Loucy (cell line): ENCODE data around the gene ALPL.

Source experiments
- H2AFZ ChIP-seq: fragments of 200-600 bp; sonication (generic); 2 replicates; pipeline ENCODE4 v1.6.0; 2016; ENCODE audit warnings: antibody characterized with exemption, mild to moderate bottlenecking, low read length, moderate library complexity
- H3F3A ChIP-seq: fragments of 200-600 bp; 2 replicates; pipeline ENCODE4 v1.6.0; 2016; ENCODE audit warnings: antibody characterized with exemption, low read depth, mild to moderate bottlenecking
- H3K27me3 ChIP-seq: fragments of 200-600 bp; sonication (generic); 2 replicates; pipeline ENCODE4 v1.6.1; 2014; ENCODE audit warnings: low read length, mild to moderate bottlenecking; ENCODE audit not compliant: insufficient read depth, poor library complexity, severe bottlenecking
- H3K36me3 ChIP-seq: fragments of 200-600 bp; sonication (generic); 2 replicates; pipeline ENCODE4 v1.6.1; 2016; ENCODE audit warnings: low read length; ENCODE audit not compliant: insufficient read depth
- H3K4me1 ChIP-seq: fragments of 200-600 bp; sonication (generic); 2 replicates; pipeline ENCODE4 v1.5.1; 2014; ENCODE audit warnings: low read length, mild to moderate bottlenecking; ENCODE audit not compliant: insufficient read depth, poor library complexity, severe bottlenecking
- H3K4me2 ChIP-seq: fragments of 200-600 bp; sonication (generic); 2 replicates; pipeline ENCODE4 v1.6.0; 2014; ENCODE audit warnings: antibody characterized with exemption, low read length, low read depth, mild to moderate bottlenecking; ENCODE audit not compliant: poor library complexity, severe bottlenecking
- H3K4me3 ChIP-seq: fragments of 200-600 bp; sonication (generic); 2 replicates; pipeline ENCODE4 v1.5.1; 2014; ENCODE audit warnings: low read length, mild to moderate bottlenecking, mixed read lengths; ENCODE audit not compliant: poor library complexity, severe bottlenecking
- H3K79me2 ChIP-seq: fragments of 200-600 bp; sonication (generic); 2 replicates; pipeline ENCODE4 v1.6.1; 2014; ENCODE audit warnings: low read length; ENCODE audit not compliant: insufficient read depth
- H3K9ac ChIP-seq: fragments of 200-600 bp; sonication (generic); 2 replicates; pipeline ENCODE4 v1.6.0; 2014; ENCODE audit warnings: mild to moderate bottlenecking, low read depth, low read length, moderate library complexity; ENCODE audit not compliant: poor library complexity, severe bottlenecking
- H3K9me2 ChIP-seq: fragments of 200-600 bp; sonication (generic); replicated peaks from 2 replicates; pipeline ENCODE4 v1.6.1; 2016; ENCODE audit warnings: low read depth, low read length, mixed read lengths
- H3K9me3 ChIP-seq: fragments of 200-600 bp; sonication (generic); 2 replicates; pipeline ENCODE4 v1.6.1; 2014; ENCODE audit warnings: mild to moderate bottlenecking, antibody characterized with exemption, low read length, low read depth; ENCODE audit not compliant: insufficient read depth
- H4K20me1 ChIP-seq: fragments of 200-600 bp; sonication (generic); 2 replicates; pipeline ENCODE4 v1.6.0; 2014; ENCODE audit warnings: antibody characterized with exemption, low read length, mild to moderate bottlenecking; ENCODE audit not compliant: insufficient read depth, poor library complexity, severe bottlenecking
- EZH2phosphoT487 ChIP-seq: fragments of 200-600 bp; IDR thresholded peaks from 2 replicates; pipeline ENCODE4 v1.6.1; 2018; ENCODE audit warnings: antibody characterized with exemption, mild to moderate bottlenecking, moderate library complexity, borderline replicate concordance
- TF ChIP-seq, protein P1 (sequence below): fragments of 200-600 bp; sonication (generic); conservative IDR thresholded peaks from 2 replicates; pipeline ENCODE4 v1.5.1; 2014; ENCODE audit warnings: mild to moderate bottlenecking, antibody characterized with exemption, low read length

The ALPL gene

DNA sequence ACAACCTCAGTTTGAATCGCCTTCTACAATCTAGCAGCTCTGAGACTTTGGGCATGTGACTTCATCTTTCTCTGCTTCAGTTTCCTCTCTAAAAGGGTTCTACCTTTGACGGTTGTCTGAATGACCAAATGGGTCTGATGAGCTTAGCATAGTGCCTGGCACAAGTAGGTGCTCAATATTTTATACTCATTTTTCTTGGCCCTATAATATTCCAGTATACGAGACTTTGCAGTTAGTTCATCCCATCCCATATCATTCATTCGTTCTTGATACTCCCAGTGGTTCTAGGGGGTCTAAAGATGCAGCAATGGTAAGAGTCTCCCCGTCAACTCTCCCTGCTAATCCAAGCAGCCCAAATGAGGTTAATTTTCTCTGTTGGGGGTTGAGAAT lies 67.6 kb downstream of the ALPL start:
- H3K9me2 ChIP-seq: no peaks in the 10 kb centered on the region
- no peaks in the 10 kb centered on the region for H3K4me1 ChIP-seq
- H3K27me3 ChIP-seq: no peaks in the 10 kb centered on the region

GRCh38 chr1:21577324-21577723 lies 68.1 kb downstream of the ALPL start:
- no peaks in the 10 kb centered on the region for H3K79me2 ChIP-seq
- no peaks in the 10 kb centered on the region for H3K36me3 ChIP-seq
- H3K9me3 ChIP-seq: no peaks in the 10 kb centered on the region
- H3K4me1 ChIP-seq: no peaks in the 10 kb centered on the region
- no peaks in the 10 kb centered on the region for H3F3A ChIP-seq
- no peak overlapping the region for H2AFZ ChIP-seq
- H3K9me2 ChIP-seq: no peaks in the 10 kb centered on the region
- no peak overlapping the region for H3K4me2 ChIP-seq
- no peaks in the 10 kb centered on the region for H4K20me1 ChIP-seq
- no peaks in the 10 kb centered on the region for H3K27me3 ChIP-seq
- no peak overlapping the region for H3K9ac ChIP-seq
- TF ChIP-seq, protein P1, sequence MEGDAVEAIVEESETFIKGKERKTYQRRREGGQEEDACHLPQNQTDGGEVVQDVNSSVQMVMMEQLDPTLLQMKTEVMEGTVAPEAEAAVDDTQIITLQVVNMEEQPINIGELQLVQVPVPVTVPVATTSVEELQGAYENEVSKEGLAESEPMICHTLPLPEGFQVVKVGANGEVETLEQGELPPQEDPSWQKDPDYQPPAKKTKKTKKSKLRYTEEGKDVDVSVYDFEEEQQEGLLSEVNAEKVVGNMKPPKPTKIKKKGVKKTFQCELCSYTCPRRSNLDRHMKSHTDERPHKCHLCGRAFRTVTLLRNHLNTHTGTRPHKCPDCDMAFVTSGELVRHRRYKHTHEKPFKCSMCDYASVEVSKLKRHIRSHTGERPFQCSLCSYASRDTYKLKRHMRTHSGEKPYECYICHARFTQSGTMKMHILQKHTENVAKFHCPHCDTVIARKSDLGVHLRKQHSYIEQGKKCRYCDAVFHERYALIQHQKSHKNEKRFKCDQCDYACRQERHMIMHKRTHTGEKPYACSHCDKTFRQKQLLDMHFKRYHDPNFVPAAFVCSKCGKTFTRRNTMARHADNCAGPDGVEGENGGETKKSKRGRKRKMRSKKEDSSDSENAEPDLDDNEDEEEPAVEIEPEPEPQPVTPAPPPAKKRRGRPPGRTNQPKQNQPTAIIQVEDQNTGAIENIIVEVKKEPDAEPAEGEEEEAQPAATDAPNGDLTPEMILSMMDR: no peak
- TF ChIP-seq EZH2phosphoT487: no peak
- H3K4me3 ChIP-seq: no peak overlapping the region

More for the DNA sequence above, 67.6 kb downstream of the ALPL start:
- Histone ChIP-seq H3K36me3 (no peaks in the 10 kb centered on the region), H3F3A (no peaks in the 10 kb centered on the region), H2AFZ (no peak overlapping the region), H3K4me2 (no peak overlapping the region), H3K79me2 (no peaks in the 10 kb centered on the region), H4K20me1 (no peaks in the 10 kb centered on the region), H3K9me3 (no peaks in the 10 kb centered on the region), H3K9ac (no peak overlapping the region), H3K4me3 (no peak overlapping the region)
- TF ChIP-seq, protein P1: no peak
- no peak for TF ChIP-seq EZH2phosphoT487

DNA sequence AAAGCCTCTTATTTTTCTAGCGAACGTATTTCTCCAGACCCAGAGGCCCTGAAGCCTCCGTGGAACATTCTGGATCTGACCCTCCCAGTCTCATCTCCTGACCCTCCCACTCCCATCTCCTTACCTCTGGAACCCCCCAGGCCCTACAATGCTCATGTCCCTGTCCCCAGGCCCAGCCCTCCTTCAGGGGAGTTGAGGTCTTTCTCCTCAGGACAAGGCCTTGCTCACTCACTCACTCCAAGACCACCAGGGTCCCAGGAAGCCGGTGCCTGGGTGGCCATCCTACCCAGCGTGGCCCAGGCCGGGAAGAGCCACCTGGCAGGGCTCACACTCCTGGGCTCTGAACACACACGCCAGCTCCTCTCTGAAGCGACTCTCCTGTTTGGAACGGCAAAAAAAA lies 68.7 kb downstream of the ALPL start:
- Histone ChIP-seq H3K79me2 (no peaks in the 10 kb centered on the region), H3K9me2 (no peaks in the 10 kb centered on the region), H3K4me3 (no peak overlapping the region), H3K4me2 (no peak overlapping the region), H2AFZ (no peak overlapping the region), H3K9me3 (no peaks in the 10 kb centered on the region), H3K4me1 (no peaks in the 10 kb centered on the region), H3K36me3 (no peaks in the 10 kb centered on the region), H3F3A (no peaks in the 10 kb centered on the region), H3K27me3 (no peaks in the 10 kb centered on the region), H3K9ac (no peak overlapping the region), H4K20me1 (no peaks in the 10 kb centered on the region)
- TF ChIP-seq, protein P1: no peak
- TF ChIP-seq EZH2phosphoT487: no peak
